GM12872 (cell line): ENCODE measurements around the gene CCL16.

Source experiments
- TF ChIP-seq, protein P1 (sequence below): IDR thresholded peaks from 3 replicates; pipeline ENCODE4 v1.5.1; 2011; ENCODE audit warnings: low read depth, mild to moderate bottlenecking, low read length, moderate library complexity; ENCODE audit not compliant: insufficient read depth

Gene CCL16

DNA sequence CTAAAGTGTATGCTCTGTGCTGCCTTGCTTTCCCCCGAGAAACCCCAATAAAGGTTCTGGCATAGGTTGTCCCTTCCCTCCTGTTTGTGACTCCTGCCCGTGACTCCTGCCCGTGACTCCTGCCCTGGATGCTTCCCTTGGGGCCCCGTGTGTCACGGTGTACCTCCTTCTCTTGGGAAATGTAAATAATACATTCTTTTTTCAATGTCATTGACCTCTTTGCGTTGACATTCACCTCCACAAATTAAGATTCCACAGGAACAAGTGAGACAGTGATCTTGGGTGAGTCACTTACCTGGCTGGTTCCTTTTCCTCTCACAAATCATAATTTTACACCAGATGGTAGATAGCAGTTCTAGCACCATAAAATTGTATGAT, 19.4 kb upstream of the CCL16 start:
- TF ChIP-seq, protein P1, sequence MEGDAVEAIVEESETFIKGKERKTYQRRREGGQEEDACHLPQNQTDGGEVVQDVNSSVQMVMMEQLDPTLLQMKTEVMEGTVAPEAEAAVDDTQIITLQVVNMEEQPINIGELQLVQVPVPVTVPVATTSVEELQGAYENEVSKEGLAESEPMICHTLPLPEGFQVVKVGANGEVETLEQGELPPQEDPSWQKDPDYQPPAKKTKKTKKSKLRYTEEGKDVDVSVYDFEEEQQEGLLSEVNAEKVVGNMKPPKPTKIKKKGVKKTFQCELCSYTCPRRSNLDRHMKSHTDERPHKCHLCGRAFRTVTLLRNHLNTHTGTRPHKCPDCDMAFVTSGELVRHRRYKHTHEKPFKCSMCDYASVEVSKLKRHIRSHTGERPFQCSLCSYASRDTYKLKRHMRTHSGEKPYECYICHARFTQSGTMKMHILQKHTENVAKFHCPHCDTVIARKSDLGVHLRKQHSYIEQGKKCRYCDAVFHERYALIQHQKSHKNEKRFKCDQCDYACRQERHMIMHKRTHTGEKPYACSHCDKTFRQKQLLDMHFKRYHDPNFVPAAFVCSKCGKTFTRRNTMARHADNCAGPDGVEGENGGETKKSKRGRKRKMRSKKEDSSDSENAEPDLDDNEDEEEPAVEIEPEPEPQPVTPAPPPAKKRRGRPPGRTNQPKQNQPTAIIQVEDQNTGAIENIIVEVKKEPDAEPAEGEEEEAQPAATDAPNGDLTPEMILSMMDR: no peak

DNA sequence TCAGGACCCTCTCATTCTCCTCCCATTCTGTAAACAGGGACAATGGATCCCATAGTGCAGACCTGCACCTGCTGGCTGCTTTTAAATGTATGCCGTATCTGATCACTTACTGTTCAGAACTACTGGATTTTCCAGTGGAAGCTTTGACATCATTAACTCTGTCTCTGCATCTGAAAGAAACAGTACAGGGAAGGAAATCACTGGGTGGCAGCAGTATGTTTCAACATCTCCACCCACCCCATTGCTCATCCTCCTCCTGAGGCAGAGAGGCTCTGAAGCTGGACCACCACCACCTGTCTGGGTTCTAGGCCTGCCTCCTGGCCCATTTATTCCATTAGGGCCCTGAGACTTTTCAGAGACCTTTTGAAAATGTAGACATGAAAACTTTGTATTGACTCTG, 17.5 kb upstream of the CCL16 start:
- TF ChIP-seq, protein P1: no peak

DNA sequence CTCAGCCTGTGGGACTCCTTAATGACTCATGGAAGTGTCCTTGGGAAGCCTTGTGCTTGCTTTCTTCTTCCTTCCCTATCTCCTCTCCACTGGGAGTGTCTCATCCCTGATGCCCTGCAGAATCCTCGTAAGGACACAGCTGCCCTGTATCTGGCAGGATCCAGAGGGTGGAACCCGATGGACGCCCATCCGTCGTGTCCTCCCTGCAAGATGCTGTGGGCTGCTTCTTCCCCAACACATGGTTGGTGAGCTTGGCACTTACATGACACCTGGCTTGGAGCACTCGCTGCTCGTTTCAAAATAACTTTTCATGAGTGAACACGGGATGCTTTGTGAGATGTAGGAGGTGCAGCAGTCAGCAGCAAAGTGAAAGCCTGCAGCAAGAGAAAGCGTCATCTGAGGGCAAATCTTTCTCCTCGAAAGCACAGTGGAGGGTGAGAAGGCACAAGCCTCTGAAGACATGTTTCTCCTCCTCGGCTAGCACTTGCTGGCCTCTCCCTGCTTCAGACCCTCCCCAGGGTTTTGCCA, 16.8 kb upstream of the CCL16 start:
- TF ChIP-seq, protein P1: no peak

DNA sequence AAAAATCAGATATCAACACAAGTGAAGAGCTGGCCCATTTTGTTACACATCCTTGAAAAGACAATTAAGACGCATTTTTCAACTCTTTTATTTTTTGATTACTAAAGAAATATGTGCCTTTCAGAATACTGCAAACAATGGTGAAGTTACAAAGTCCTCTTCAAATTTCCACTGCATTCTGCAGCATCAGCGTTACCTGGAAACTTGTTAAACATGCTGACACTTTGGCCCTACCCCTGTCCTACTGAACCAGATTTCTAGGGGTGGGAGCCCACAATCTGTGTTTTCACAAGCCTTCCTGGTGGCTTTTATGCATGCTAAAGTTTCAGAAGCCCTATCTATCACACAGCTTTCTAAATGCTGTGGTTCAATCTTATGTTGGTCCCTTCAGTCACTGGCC, 9.8 kb upstream of the CCL16 start:
- TF ChIP-seq, protein P1: no peak

DNA sequence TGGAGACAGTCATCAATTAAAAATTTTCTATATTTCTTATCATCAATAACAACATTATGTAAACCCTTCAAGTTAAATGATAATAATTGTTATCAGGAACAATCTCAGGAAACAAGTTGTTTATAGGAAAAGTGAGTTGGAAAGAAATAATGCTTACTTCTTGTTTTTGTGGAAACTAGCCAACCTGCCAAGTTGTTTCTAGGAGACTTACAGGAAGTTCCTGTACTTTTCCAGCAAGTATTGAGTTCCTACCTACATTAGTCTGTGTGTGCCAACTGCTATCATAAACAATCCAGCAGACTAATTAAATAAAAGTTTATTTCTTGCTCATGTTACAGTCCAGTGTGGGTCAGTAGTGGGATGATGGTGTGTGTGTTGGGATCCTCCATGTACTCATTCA, 6.9 kb upstream of the CCL16 start:
- TF ChIP-seq, protein P1: no peak

DNA sequence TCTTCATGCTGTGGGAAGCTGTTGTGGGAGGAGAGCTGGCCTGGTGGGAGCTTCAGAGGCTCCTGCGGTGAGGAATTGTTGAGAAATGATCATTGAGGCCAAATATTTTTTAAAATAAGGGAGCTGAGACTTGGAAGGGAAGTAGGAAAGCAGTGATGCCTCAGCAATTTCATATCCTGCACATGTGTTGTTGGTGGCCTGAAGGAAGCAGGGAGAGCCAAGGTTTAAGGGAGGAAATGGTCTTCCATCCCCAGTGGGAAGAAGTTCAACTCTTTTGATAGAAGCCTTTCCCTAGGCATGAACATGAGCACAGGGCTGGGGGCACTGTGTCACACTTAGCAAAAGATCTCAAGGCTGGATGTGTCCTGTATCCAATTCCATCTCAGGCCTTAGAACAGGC, 5.3 kb upstream of the CCL16 start, which contains the start of gene CCL14:
TSS of gene CCL14 (minus strand) at position 87 of the 400 bp plus-strand sequence. CDS start at position 7, 80 bp downstream.
- TF ChIP-seq, protein P1: no peak

DNA sequence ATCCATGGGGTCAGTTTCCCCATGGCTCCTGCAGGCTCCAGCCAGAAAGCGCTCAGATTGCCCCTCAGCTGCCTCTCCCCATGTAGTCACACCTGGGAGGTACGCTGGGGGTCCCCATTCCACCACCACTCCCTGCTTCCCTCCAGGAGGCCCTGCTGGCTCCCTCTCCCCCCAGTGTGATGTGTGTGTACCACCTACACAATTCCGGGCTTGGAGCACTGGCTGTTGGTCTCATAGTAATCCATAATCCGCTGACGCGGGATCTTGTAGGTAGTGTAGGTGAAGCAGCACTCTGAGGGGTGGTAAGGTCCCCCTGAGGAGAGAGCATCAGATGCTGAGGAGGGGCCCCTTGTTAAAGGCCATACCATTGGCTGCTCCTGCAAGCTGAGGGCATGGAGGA, 2.8 kb upstream of the CCL16 start:
- TF ChIP-seq, protein P1: no peak
